HG03025 (cell line): ENCODE data around the gene KLHL6.
A peak's percentile ranks its signal among the peaks of the same experiment; 100 is the strongest.
"Not testable (repeated sequence)": the region's sequence is repeated elsewhere in the genome, so short reads cannot be mapped to it uniquely, and the experiment has no call there.

ENCODE experiments used
- ATAC-seq: cut with Tn5 transposase; IDR thresholded peaks from one replicate; pipeline ENCODE4 v1.9.1; 2021; ENCODE audit warnings: mild to moderate bottlenecking, moderate library complexity; ENCODE audit not compliant: unreplicated experiment, low FRiP score

The KLHL6 gene

GRCh38 chr3:183570191-183570590, 14.7 kb upstream of the KLHL6 start:
- not testable (repeated sequence) for ATAC-seq

- ATAC-seq: no peak
Measured at GRCh38 chr3:183566880-183567279, 11.4 kb upstream of the KLHL6 start.

- ATAC-seq: no peak
Measured at GRCh38 chr3:183564046-183564445, 8.5 kb upstream of the KLHL6 start.

GRCh38 chr3:183563536-183563874, 8.0 kb upstream of the KLHL6 start:
- ATAC-seq: no peak

- ATAC-seq: no peak
Measured at GRCh38 chr3:183560607-183561006, 5.1 kb upstream of the KLHL6 start.

- no peak for ATAC-seq
Measured at GRCh38 chr3:183558495-183558894, 3.0 kb upstream of the KLHL6 start.

GRCh38 chr3:183556722-183557121, 1.2 kb upstream of the KLHL6 start:
- ATAC-seq: no peak

GRCh38 chr3:183554377-183554776, 1.1 kb downstream of the KLHL6 start:
- ATAC-seq: no peak

GRCh38 chr3:183553334-183554026, 2.0 kb downstream of the KLHL6 start:
- no peak for ATAC-seq

DNA sequence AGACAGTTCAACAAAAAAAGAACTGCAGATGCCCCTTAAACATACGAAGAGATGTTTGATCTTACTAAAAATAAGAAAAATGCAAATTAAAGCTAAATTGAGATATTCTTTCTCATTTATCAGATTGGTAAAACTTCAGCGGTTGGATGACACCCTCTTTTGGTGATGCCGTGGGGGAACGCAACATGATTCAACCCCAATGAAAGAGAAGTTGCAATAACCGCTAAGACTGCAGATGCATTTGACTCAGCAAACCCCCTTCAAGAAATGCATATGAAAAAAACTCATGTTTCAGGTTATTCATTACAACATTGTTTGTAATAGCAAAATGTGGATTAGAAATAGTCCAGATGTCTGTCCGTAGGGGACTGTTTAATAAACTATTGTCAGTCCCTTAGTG, 3.6 kb downstream of the KLHL6 start:
- no peak for ATAC-seq

DNA sequence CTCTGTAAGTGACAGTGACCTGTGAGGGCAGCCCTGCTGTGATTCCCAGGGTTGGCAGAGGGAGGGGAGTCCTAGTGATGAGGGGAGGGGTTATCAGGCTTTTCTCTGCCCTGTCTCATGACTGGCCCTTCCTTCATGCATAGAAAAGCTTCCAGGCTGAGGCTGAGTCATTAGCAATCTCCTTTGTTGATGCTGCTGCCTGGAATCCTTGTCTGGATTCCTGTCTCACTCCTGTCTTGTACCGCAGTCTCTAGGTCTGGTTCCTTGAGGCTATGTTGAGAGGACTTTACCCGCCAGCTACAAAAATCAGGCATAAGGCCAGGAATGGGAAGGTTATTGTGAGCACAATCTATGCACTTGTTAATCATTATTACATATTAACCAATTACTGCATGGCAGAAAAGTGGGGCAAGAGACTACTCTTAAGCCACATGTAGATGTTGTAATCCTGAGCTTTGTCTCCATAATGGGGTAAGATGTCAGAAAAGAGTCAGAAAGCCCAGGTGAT, 7.2 kb downstream of the KLHL6 start:
- no peak for ATAC-seq

GRCh38 chr3:183546625-183547024, 8.9 kb downstream of the KLHL6 start:
- no peak for ATAC-seq

DNA sequence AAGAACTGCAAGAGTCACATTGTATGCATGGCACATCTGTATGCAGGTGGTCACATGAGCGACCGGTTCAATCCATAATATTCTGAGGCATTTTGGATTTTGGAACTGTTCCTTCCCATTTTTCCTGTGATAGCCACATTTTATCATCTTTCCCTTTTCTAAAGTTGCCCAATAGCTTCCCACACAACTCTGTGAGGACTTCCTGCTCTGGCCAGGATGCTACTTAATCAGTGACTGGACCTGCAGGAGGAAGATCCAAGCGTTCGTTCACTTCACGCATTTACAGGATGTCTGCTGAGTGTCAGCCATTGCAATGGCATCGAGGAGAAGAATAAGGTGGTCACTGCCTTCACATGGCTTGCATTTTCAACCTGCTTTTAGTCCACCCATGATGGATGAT, 9.8 kb downstream of the KLHL6 start:
- ATAC-seq: no peak

DNA sequence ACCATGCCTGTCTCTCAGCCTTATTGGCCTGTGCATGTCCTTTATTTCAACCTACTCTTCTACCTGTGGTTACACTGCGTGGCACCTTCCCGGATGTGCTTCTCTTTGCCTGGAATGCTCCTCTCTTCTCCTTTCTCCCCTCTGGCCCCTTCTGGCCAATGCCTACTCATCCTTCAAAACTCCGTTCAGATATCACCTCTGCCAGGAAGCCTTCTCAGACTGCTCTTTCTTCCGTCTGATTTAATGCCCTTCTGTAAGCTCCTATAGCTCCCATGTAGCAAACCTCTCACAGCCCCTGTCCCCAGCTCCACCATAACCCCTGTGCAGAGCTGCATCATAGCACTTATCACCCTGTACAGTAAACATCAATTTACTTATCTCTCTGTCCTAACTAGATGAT, 13.2 kb downstream of the KLHL6 start:
- no peak for ATAC-seq

- ATAC-seq: no peak
Measured at GRCh38 chr3:183541738-183542137, 13.8 kb downstream of the KLHL6 start.

GRCh38 chr3:183541235-183541655, 14.3 kb downstream of the KLHL6 start:
- no peak for ATAC-seq

- ATAC-seq: peak; percentile 39
Measured at GRCh38 chr3:183540501-183541234, 14.8 kb downstream of the KLHL6 start.

DNA sequence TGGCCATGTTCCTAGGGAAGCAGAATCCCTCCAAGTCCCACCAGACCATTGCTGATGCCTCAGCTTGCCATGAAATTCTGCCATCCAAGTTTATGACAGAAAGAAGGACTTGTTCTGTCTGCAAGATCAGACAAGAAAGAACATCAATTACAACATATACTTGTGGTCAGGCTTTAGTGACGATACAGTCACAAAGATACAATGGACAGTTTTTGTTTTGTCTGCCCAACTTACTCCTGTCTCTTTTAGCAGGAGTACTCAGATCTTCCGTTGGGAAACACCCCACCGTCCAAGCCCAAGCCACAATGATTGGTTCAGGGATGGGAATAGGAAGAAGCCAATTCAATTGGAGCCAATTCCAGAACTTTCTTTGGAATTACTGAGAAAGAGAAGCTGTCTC, 15.7 kb downstream of the KLHL6 start:
- no peak for ATAC-seq

DNA sequence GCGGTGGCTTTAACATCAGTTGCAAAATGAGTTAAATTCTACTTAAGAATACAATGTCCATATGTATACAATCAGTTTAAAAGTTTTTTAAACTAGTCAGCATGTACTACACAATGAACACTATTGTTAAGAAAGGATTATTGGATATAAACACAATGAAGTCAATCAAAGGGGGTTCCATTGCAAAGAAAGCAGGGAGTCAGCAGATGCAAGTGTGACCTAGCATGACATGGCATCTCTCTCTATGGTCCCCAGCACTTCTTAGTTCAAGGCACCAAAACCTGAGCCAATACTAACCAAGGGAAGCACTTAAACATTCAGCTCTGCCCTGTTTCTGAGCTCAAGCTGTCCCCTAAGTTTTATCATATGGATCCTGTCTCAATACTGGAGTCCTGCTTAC, 17.0 kb downstream of the KLHL6 start:
- ATAC-seq: no peak

DNA sequence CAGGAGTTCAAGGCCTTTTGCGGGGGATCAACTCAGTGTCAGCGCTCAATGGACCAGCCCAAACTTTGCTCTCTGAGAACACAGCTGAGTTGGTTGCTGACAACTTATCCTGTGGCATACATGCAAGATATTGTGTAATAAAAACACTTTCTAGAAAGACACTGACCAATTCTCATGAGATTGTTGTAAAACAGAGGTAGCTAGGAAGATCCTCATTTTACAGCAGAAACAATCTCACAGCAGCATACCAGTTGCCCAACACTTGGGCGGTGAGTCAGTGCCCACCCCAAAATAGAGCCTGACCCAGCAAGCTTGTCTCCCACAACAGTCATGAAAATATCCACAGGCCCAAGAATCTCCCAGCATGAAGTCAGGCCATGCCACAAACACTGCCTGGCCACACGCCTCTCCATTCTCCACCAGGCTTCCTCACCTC, 18.2 kb downstream of the KLHL6 start:
- no peak for ATAC-seq

DNA sequence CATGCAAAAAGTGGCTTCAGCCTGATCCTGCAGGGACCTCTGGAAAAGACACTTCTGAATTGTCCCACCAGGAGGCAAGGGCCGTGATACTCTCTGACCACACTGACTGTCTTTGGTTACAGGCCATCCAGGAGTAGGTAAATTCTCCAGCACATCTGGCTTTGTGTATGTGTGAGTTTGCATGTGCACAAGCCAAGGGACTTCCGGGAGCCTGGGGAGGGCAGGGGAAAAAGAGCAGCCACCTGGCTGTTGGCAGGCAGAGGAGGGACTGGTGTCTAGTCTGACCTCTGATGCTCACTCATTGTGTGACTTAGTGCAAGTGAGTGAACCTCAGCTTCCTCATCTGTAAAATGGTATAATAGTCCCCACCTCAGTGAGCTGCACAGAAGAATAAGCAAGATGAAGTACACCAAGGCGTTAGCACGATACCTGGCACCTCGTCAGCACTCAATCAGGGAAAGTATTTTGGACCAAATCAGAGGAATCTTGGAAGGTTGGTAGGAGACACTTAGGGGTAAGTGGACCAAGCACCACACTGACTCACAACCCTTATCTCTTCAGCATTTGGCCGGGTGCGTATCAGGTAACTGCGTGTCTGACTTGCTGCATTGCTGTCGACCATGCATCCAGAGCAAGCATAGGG, 19.1 kb downstream of the KLHL6 start:
- peak; percentile 72 for ATAC-seq

- ATAC-seq: no peak
Measured at GRCh38 chr3:183534249-183534648, 21.3 kb downstream of the KLHL6 start.
